ENCODE data around the gene POU6F1.
A peak's percentile ranks its signal among the peaks of the same experiment; 100 is the strongest.

The POU6F1 gene

GRCh38 chr12:51196547-51196946 is 21.3 kb downstream of the POU6F1 start:
- no peak for DNase-seq (ENCODE audit: low spot score)

- DNase-seq (ENCODE audit: low spot score): no peak
These were observed 22.0 kb downstream of the POU6F1 start for GRCh38 chr12:51195841-51196240.

- DNase-seq (ENCODE audit: low spot score): no peak
These were observed 25.6 kb downstream of the POU6F1 start for GRCh38 chr12:51192284-51192671.

- DNase-seq (ENCODE audit: low spot score): no peak
These were observed 26.2 kb downstream of the POU6F1 start for GRCh38 chr12:51191516-51192283.

GRCh38 chr12:51190820-51191219 is 27.0 kb downstream of the POU6F1 start:
- DNase-seq (ENCODE audit: low spot score): no peak

- no peak for DNase-seq (ENCODE audit: low spot score)
These were observed 28.0 kb downstream of the POU6F1 start for GRCh38 chr12:51189790-51190355.

- peak; percentile 58 for DNase-seq (ENCODE audit: low spot score)
These were observed 29.4 kb downstream of the POU6F1 start for GRCh38 chr12:51188359-51189051.

- DNase-seq (ENCODE audit: low spot score): no peak
These were observed 30.4 kb downstream of the POU6F1 start for GRCh38 chr12:51187370-51187987.

GRCh38 chr12:51186465-51187085 is 31.3 kb downstream of the POU6F1 start:
- DNase-seq (ENCODE audit: low spot score): no peak

- DNase-seq (ENCODE audit: low spot score): no peak
These were observed 32.6 kb downstream of the POU6F1 start for GRCh38 chr12:51185171-51185717.

- no peak for DNase-seq (ENCODE audit: low spot score)
These were observed 34.0 kb downstream of the POU6F1 start for GRCh38 chr12:51183816-51184215.

GRCh38 chr12:51183349-51183748 is 34.5 kb downstream of the POU6F1 start:
- no peak for DNase-seq (ENCODE audit: low spot score)

- DNase-seq (ENCODE audit: low spot score): no peak
These were observed 36.3 kb downstream of the POU6F1 start for GRCh38 chr12:51181558-51181957.

GRCh38 chr12:51177897-51178296 is 40.0 kb downstream of the POU6F1 start:
- no peak for DNase-seq (ENCODE audit: low spot score)

- no peak for DNase-seq (ENCODE audit: low spot score)
These were observed 43.4 kb downstream of the POU6F1 start for GRCh38 chr12:51174501-51174900.

- DNase-seq (ENCODE audit: low spot score): peak; percentile 96
These were observed 45.1 kb downstream of the POU6F1 start, which contains the start of gene TFCP2 for GRCh38 chr12:51172515-51173431. TSS of gene TFCP2 (minus strand) at chr12:51173135. CDS start at chr12:51172422, 713 bp downstream.

GRCh38 chr12:51171884-51172514 is 45.9 kb downstream of the POU6F1 start:
- no peak for DNase-seq (ENCODE audit: low spot score)

- no peak for DNase-seq (ENCODE audit: low spot score)
These were observed 54.1 kb downstream of the POU6F1 start for GRCh38 chr12:51163795-51164194.

GRCh38 chr12:51162217-51162616 is 55.6 kb downstream of the POU6F1 start:
- DNase-seq (ENCODE audit: low spot score): no peak

- no peak for DNase-seq (ENCODE audit: low spot score)
These were observed 56.9 kb downstream of the POU6F1 start for GRCh38 chr12:51160814-51161459.

Data from germinal center (tissue), 1 donor.